ENCODE data around the gene ZNF491.
A peak's percentile ranks its signal among the peaks of the same experiment; 100 is the strongest.

Gene ZNF491

GRCh38 chr19:11780431-11781020 lies 17.8 kb upstream of the ZNF491 start:
- TF ChIP-seq, protein P1, sequence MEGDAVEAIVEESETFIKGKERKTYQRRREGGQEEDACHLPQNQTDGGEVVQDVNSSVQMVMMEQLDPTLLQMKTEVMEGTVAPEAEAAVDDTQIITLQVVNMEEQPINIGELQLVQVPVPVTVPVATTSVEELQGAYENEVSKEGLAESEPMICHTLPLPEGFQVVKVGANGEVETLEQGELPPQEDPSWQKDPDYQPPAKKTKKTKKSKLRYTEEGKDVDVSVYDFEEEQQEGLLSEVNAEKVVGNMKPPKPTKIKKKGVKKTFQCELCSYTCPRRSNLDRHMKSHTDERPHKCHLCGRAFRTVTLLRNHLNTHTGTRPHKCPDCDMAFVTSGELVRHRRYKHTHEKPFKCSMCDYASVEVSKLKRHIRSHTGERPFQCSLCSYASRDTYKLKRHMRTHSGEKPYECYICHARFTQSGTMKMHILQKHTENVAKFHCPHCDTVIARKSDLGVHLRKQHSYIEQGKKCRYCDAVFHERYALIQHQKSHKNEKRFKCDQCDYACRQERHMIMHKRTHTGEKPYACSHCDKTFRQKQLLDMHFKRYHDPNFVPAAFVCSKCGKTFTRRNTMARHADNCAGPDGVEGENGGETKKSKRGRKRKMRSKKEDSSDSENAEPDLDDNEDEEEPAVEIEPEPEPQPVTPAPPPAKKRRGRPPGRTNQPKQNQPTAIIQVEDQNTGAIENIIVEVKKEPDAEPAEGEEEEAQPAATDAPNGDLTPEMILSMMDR (conservative IDR thresholded peaks at IDR 0.05; ENCODE audit: low read depth, low read length) = no peak
- no peak for DNase-seq (ENCODE audit: low read depth)
- H3K4me3 ChIP-seq (ENCODE audit: low read depth, low read length) = no peak overlapping the region

DNA sequence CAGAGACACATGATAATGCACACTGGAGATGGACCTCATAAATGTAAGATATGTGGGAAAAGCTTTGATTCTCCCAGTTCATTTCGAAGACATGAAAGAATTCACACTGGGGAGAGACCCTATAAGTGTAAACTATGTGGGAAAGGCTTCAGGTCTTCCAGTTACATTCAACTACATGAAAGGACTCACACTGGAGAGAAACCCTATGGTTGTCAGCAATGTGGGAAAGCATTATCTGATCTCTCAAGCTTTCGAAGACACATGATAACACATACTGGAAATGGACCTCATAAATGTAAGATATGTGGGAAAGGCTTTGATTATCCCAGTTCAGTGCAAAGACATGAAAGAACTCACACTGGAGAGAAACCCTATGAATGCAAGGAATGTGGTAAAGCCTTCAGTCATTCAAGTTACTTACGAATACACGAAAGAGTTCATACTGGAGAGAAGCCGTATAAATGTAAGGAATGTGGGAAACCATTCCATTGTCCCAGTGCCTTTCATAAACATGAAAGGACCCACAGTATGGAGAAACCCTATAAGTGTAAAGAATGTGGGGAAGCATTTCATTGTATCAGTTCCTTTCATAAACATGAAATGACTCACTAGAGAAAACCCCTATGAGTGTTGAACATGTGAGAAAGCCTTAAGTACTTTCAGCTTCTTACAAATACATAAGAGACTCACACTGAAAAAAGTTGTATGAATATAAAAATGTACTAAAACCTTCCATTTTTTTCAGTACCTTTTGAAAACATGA lies 16.8 kb upstream of the ZNF491 start:
- DNase-seq (ENCODE audit: low read depth) = no peak
- TF ChIP-seq, protein P1 (conservative IDR thresholded peaks at IDR 0.05; ENCODE audit: low read depth, low read length) = no peak
- no peak overlapping the region for H3K4me3 ChIP-seq (ENCODE audit: low read depth, low read length)

DNA sequence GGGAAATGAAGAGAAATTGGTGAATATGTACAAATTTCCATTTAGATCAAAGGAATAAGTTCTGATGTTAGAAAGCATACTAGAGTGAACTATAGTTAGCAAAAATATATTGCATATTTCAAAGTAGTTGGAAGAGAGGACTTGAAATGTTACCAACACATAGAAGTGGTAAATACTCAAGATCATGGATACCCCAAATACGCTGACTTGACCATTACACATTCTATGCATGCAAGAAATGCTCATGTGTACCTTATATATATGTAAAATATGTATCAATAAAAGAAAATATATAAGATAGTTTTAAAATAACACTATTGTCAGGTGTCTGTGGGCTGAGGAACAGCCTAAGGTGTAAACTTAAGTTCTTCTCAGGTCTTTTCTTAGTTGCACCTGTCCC lies 14.6 kb upstream of the ZNF491 start:
- TF ChIP-seq, protein P1 (conservative IDR thresholded peaks at IDR 0.05; ENCODE audit: low read depth, low read length) = no peak
- no peak for DNase-seq (ENCODE audit: low read depth)
- H3K4me3 ChIP-seq (ENCODE audit: low read depth, low read length) = no peak overlapping the region

DNA sequence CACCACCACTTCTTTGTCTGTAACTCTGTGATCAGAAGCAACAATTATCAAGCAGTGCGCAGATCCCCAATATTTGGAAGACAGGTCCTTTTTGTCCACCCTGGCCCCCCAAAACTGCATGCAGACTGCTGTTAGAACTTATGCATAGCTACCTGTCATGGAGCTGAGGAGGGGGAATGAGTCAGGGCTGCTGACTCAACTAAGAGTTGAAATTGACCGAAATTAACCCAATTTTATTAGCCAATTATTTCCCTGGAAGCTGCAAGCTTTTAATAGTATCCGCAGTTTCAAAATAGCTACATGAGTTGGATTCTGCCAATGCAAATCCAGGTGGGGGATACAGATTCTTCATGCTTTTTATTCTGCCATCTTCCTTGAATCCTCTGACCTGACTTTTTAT lies 14.0 kb upstream of the ZNF491 start:
- no peak for DNase-seq (ENCODE audit: low read depth)
- TF ChIP-seq, protein P1 (conservative IDR thresholded peaks at IDR 0.05; ENCODE audit: low read depth, low read length) = no peak
- no peak overlapping the region for H3K4me3 ChIP-seq (ENCODE audit: low read depth, low read length)

- TF ChIP-seq, protein P1 (conservative IDR thresholded peaks at IDR 0.05; ENCODE audit: low read depth, low read length) = no peak
- no peak overlapping the region for H3K4me3 ChIP-seq (ENCODE audit: low read depth, low read length)
- no peak for DNase-seq (ENCODE audit: low read depth)
These were observed 10.8 kb upstream of the ZNF491 start for GRCh38 chr19:11787536-11787935.

DNA sequence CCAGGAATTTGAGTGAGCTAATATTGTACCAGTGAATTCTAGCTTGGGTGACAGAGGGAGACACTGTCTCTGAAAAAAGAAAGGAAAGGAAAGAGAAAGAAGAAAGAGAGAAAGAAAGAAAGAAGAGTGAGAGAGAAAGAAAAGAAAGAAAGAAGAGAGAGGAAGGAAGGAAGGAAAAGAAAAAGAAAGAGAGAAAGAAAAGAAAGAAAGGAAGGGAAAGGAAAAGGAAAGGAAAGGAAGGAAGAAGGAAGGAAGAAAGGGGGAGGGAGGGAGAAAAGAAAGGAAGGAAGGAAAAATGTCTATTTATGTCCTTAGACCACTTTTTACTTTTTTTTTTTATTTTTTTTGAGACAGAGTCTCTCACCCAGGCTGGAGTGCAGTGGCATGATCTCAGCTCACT lies 5.4 kb upstream of the ZNF491 start:
- TF ChIP-seq, protein P1 (conservative IDR thresholded peaks at IDR 0.05; ENCODE audit: low read depth, low read length) = no peak
- no peak overlapping the region for H3K4me3 ChIP-seq (ENCODE audit: low read depth, low read length)
- no peak for DNase-seq (ENCODE audit: low read depth)

DNA sequence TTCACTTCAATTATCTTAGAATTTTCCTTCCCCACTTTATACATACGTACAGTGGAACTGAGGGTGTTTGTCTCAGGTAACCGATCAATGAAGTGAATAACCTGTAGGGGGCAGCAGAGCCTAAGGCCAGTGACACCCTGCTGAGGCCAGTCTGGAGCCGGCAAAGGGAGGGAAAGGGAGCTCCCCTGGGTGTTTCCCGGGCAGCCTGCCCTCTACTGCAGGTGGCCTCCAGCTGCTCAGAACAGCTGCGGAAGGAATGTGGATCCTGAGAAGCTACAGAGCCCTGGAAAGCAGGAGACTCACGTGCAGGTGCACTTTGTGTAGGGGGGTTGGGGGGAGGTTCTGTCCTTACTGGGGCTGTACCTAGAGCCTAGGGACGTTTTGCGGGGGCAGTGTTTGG lies 832 bp upstream of the ZNF491 start:
- peak; percentile 92 for DNase-seq (ENCODE audit: low read depth)
- TF ChIP-seq, protein P1 (conservative IDR thresholded peaks at IDR 0.05; ENCODE audit: low read depth, low read length) = peak; percentile 87

More for the DNA sequence above, 832 bp upstream of the ZNF491 start:
- H3K4me3 ChIP-seq (ENCODE audit: low read depth, low read length) = no peak overlapping the region

All from choroid plexus epithelial cell (primary cell).